PC-3 (cell line): ENCODE data around the gene CELF2.

ENCODE experiments used
- CTCF ChIP-seq: fragments of 300-600 bp; sonication (generic); conservative IDR thresholded peaks from 2 replicates; pipeline ENCODE4 v1.5.1; 2017; ENCODE audit warnings: antibody characterized with exemption, low read depth, mild to moderate bottlenecking, low read length
- EZH2 ChIP-seq: fragments of 300-600 bp; sonication (generic); IDR thresholded peaks from one replicate; pipeline ENCODE4 v1.6.1; 2017; ENCODE audit warnings: antibody characterized with exemption, mild to moderate bottlenecking, low read length; ENCODE audit not compliant: unreplicated experiment
- EZH2phosphoT487 ChIP-seq: fragments of 300-600 bp; sonication (generic); IDR thresholded peaks from 2 replicates; pipeline ENCODE4 v1.6.1; 2018; ENCODE audit warnings: mild to moderate bottlenecking, antibody characterized with exemption, low read length, borderline replicate concordance

GRCh38 chr10:11074536-11075267 lies 57.0 kb downstream of the CELF2 start:
- TF ChIP-seq EZH2phosphoT487 (no peak), CTCF (no peak), EZH2 (no peak)
